ENCODE measurements around the gene SUPT5H. TPM values are rescaled to one million over a fixed set of nuclear protein-coding genes. Genes with fewer than 3 reads are reported as not detected.

SUPT5H gene
- total and polyA plus RNA-seq, 9 donors, result 51.4 to 163 (median 101) TPM

- Histone ChIP-seq H3K36me3 (no peaks in the 10 kb centered on the region), H3K4me3 (no peak overlapping the region), H3K27me3 (no peaks in the 10 kb centered on the region), H3K9me3 (no peaks in the 10 kb centered on the region), H3K4me1 (ENCODE audit: insufficient read depth) (no peaks in the 10 kb centered on the region), H3K27ac (no peak overlapping the region)
- 87 to 90% (median 88%) methylated on average over 11 of the region's 11 CpGs for WGBS, 3 donors
- intact Hi-C loops (cut with DNase I), result no loop called here
- TF ChIP-seq CTCF (IDR thresholded peaks at IDR 0.05) (no peak), EP300 (IDR thresholded peaks at IDR 0.05) (no peak), POLR2A (IDR thresholded peaks at IDR 0.05) (no peak)
- DNase-seq, result no peak
These were observed 23.7 kb downstream of the SUPT5H start for GRCh38 chr19:39469036-39469435.

GRCh38 chr19:39469567-39469966, 24.2 kb downstream of the SUPT5H start:
- H3K36me3 ChIP-seq, result no peaks in the 10 kb centered on the region
- 89 to 91% (median 91%) methylated on average over 6 of the region's 6 CpGs for WGBS, 3 donors
- H3K27me3 ChIP-seq, result no peaks in the 10 kb centered on the region
- intact Hi-C loops (cut with DNase I), result no loop called here
- H3K4me1 ChIP-seq (ENCODE audit: insufficient read depth), result no peaks in the 10 kb centered on the region
- no peak for DNase-seq
- TF ChIP-seq EP300 (IDR thresholded peaks at IDR 0.05) (no peak), CTCF (IDR thresholded peaks at IDR 0.05) (no peak)
- H3K9me3 ChIP-seq, result no peaks in the 10 kb centered on the region
- no peak overlapping the region for H3K4me3 ChIP-seq
- H3K27ac ChIP-seq, result no peak overlapping the region

- H3K4me3 ChIP-seq, result no peak overlapping the region
- DNase-seq, result no peak
- intact Hi-C loops (cut with DNase I), result loop anchor here in 2 of 4 donors (10.0 kb wide), 1 partner anchor 64 kb away; the partner anchor contains the start of gene EID2B (in 2 of the 2)
- H3K4me1 ChIP-seq (ENCODE audit: insufficient read depth), result no peaks in the 10 kb centered on the region
- H3K9me3 ChIP-seq, result no peaks in the 10 kb centered on the region
- H3K27me3 ChIP-seq, result no peaks in the 10 kb centered on the region
- no peak overlapping the region for H3K27ac ChIP-seq
- WGBS, 3 donors, result 76 to 82% (median 76%) methylated on average over 7 of the region's 7 CpGs
- H3K36me3 ChIP-seq, result no peaks in the 10 kb centered on the region
- TF ChIP-seq POLR2A (IDR thresholded peaks at IDR 0.05), result no peak
- no peak for TF ChIP-seq EP300 (IDR thresholded peaks at IDR 0.05)
- no peak for TF ChIP-seq CTCF (IDR thresholded peaks at IDR 0.05)
These were observed 25.4 kb downstream of the SUPT5H start for GRCh38 chr19:39470724-39471339.

GRCh38 chr19:39471756-39472536, 26.6 kb downstream of the SUPT5H start:
- H3K4me3 ChIP-seq, result no peak overlapping the region
- intact Hi-C loops (cut with DNase I), result loop anchor here in 2 of 4 donors (10.0 kb wide), 1 partner anchor 63 kb away; the partner anchor contains the start of gene EID2B (in 2 of the 2)
- no peaks in the 10 kb centered on the region for H3K36me3 ChIP-seq
- no peak for DNase-seq
- H3K27ac ChIP-seq, result no peak overlapping the region
- no peaks in the 10 kb centered on the region for H3K9me3 ChIP-seq
- 72 to 79% (median 74%) methylated on average over 8 of the region's 8 CpGs for WGBS, 3 donors
- H3K27me3 ChIP-seq, result no peaks in the 10 kb centered on the region
- TF ChIP-seq POLR2A (IDR thresholded peaks at IDR 0.05), result no peak
- TF ChIP-seq CTCF (IDR thresholded peaks at IDR 0.05), result no peak
- no peak for TF ChIP-seq EP300 (IDR thresholded peaks at IDR 0.05)
- no peaks in the 10 kb centered on the region for H3K4me1 ChIP-seq (ENCODE audit: insufficient read depth)

All from ovary (tissue), 9 donors.